HEK293T (cell line): ENCODE measurements around the gene CYP19A1.

Experiments used
- FOXK2 ChIP-seq: fragments of 450-650 bp; IDR thresholded peaks from 2 replicates; pipeline ENCODE4 v1.6.1; 2016; ENCODE audit warnings: mild to moderate bottlenecking
- FOXM1 ChIP-seq: fragments of 450-650 bp; IDR thresholded peaks from 2 replicates; pipeline ENCODE4 v1.6.1; 2017; ENCODE audit warnings: mild to moderate bottlenecking, borderline replicate concordance
- PKNOX1 ChIP-seq: fragments of 450-650 bp; IDR thresholded peaks from 2 replicates; pipeline ENCODE4 v1.6.1; 2016
- SP1 ChIP-seq: fragments of 450-650 bp; IDR thresholded peaks from 2 replicates; pipeline ENCODE4 v1.6.1; 2017
- SUZ12 ChIP-seq: fragments of 450-650 bp; IDR thresholded peaks from 2 replicates; pipeline ENCODE4 v1.6.1; 2016; ENCODE audit warnings: mild to moderate bottlenecking
- ZNF384 ChIP-seq: fragments of 450-650 bp; IDR thresholded peaks from 2 replicates; pipeline ENCODE4 v1.6.1; 2016

- TF ChIP-seq SP1 (no peak), SUZ12 (no peak), ZNF384 (no peak), PKNOX1 (no peak), FOXM1 (no peak), FOXK2 (no peak)
Measured at GRCh38 chr15:51265037-51265555, 73.3 kb downstream of the CYP19A1 start.
